Renal pelvis (tissue), 4 donors: Measurements from ENCODE around the gene PYURF. TPM values are rescaled to one million over a fixed set of nuclear protein-coding genes. Genes with fewer than 3 reads are reported as not detected.

ENCODE experiments used
- DNase-seq: peaks from one replicate; pipeline ENCODE4 v3.0.0-alpha.2; 2013
- polyA plus RNA-seq, 3 donors: library from polyadenylated mRNA; unstranded; fragments of 120-200 nt; gene quantifications; one replicate each; pipeline ENCODE4 v1.2.1, GENCODE V29; 2013; ENCODE audit not compliant: insufficient read length in 3 of 3

The PYURF gene
- polyA plus RNA-seq, 3 donors, result 107 to 116 (median 116) TPM

GRCh38 chr4:88518911-88519310 lies 4.7 kb downstream of the PYURF start:
- no peak for DNase-seq

GRCh38 chr4:88517825-88518224 lies 5.8 kb downstream of the PYURF start:
- DNase-seq, result no peak

- no peak for DNase-seq
Measured at GRCh38 chr4:88516746-88517145, 6.8 kb downstream of the PYURF start.

GRCh38 chr4:88514557-88515511 lies 8.7 kb downstream of the PYURF start:
- no peak for DNase-seq

- no peak for DNase-seq
Measured at GRCh38 chr4:88511236-88511635, 12.3 kb downstream of the PYURF start.

- no peak for DNase-seq
Measured at GRCh38 chr4:88503344-88503743, 20.2 kb downstream of the PYURF start.

GRCh38 chr4:88497859-88498409 lies 25.6 kb downstream of the PYURF start:
- DNase-seq, result no peak

GRCh38 chr4:88489100-88489761 lies 34.3 kb downstream of the PYURF start:
- DNase-seq, result no peak

GRCh38 chr4:88481537-88481936 lies 42.0 kb downstream of the PYURF start:
- DNase-seq, result no peak

GRCh38 chr4:88478247-88478646 lies 45.3 kb downstream of the PYURF start:
- DNase-seq, result no peak

GRCh38 chr4:88477229-88477860 lies 46.2 kb downstream of the PYURF start:
- DNase-seq, result no peak

Other genes starting within 250 kb of the PYURF start
- gene PPM1K, start 239.2 kb downstream of the PYURF start, polyA plus RNA-seq, result 10 to 100 TPM; 13.5 to 24.8 (median 21.3) TPM
- 10 to 100 TPM in 1 of 3 donors, 1 to 10 TPM in 2; 7.3 to 11.0 (median 8.8) TPM for gene HERC6, start 144.9 kb downstream of the PYURF start, polyA plus RNA-seq
- 1 to 10 TPM; 3.9 to 4.9 (median 4.1) TPM for gene HERC5, start 66.7 kb downstream of the PYURF start, polyA plus RNA-seq
- 10 to 100 TPM; 13.6 to 16.9 (median 16.0) TPM for gene HERC3, start 68.7 kb upstream of the PYURF start, polyA plus RNA-seq
- gene NAP1L5, start 174.1 kb upstream of the PYURF start, polyA plus RNA-seq, result 10 to 100 TPM; 11.1 to 13.0 (median 12.0) TPM